GM12891 (cell line): ENCODE data around the gene COG5.

ENCODE experiments used
- DNase-seq: peaks from one replicate; pipeline ENCODE4 v3.0.0; 2011; ENCODE audit warnings: low spot score; ENCODE audit not compliant: insufficient read length
- FAIRE-seq: peaks from 2 replicates; lab custom pipeline; 2011; peaks lifted over from hg19 to GRCh38; lab: Jason Lieb, UNC
- PAX5 ChIP-seq: IDR thresholded peaks from 2 replicates; pipeline ENCODE4 v1.6.1; 2011; ENCODE audit warnings: low read length, moderate library complexity, mild to moderate bottlenecking; ENCODE audit not compliant: insufficient read depth, severe bottlenecking
- POLR2A ChIP-seq: IDR thresholded peaks from 2 replicates; pipeline ENCODE4 v1.6.1; 2011; ENCODE audit warnings: low read depth, low read length, control low read depth
- POLR2AphosphoS5 ChIP-seq: IDR thresholded peaks from 2 replicates; pipeline ENCODE4 v1.6.1; 2011; ENCODE audit warnings: low read depth, low read length, control low read depth
- POU2F2 ChIP-seq: IDR thresholded peaks from 2 replicates; pipeline ENCODE4 v1.6.1; 2011; ENCODE audit warnings: low read depth, mild to moderate bottlenecking, control low read depth, low read length, moderate library complexity
- SPI1 ChIP-seq: IDR thresholded peaks from 2 replicates; pipeline ENCODE4 v1.6.1; 2011; ENCODE audit warnings: low read depth, low read length, control low read depth
- TAF1 ChIP-seq: IDR thresholded peaks from 2 replicates; pipeline ENCODE4 v1.6.1; 2011; ENCODE audit warnings: low read depth, low read length, control low read depth

Gene COG5

DNA sequence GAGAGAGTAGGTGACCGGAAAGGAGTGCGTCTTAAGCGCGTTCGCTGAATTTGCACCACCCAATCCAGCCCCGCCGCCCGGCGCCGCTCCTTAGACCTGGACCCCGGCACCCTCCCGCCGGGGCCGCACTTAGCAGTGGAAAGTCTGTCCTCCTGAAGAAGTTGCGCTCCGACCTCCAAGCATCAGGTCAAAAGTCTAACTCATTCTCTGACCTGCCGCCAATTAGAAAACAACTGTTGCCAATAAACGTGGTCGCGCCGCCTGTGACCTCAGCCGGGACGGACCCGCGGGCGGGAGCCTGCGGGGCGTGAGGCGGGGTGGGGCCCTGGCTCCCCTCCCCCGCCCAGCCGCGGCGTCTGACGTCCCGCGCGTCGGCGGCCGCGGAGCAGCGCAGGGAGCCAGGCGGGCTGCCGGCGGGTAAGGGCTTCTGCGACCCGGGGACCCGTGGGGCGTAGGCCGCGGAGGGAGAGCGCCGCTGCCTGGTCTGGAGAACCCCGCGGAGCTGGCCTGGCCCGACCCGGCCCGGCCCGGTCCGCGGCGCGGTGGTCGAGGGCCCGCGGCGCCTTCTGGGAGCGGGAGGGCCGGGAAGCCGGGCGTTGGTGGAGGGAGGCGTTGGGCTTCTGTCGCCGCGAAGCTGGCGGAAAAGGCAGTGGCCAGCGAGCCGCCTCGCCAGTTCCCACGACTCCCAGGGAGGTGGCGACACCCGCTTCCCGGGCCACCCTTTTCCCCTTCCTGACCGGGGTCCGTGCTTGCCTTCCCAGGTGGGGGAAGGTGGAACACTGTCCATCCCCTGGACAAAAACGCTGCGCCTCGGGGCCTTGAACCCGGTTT, 16.4 kb upstream of the COG5 start, which contains the start of gene BCAP29:
Gene BCAP29 (plus strand): TSS at position 362 of the 831 bp plus-strand sequence. CDS start 527 bp downstream, outside the sequence.
- TF ChIP-seq POU2F2 (no peak), TAF1 (no peak; the same call in 1 of the 2 replicates), POLR2A (peak; percentile 63; the same call in 1 of the 2 replicates), POLR2AphosphoS5 (peak; percentile 56; the same call in 1 of the 2 replicates), PAX5 (no peak), SPI1 (no peak)
- DNase-seq (peak; percentile 74), FAIRE-seq (peak; percentile 90)

DNA sequence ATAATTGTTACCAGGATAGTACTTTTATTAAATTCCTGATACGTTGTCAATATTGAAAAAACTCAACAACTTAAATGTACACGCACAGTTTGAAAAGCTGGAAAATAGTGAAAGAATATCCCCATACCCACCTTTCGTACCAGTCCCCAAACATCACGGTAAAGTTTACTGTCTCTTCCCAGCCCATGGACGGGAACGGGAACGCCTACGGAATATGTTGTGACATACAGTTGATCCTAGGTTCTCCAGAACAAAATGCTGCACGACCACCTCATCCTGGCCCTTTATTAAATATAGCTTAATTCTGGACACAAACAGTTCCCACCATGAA, 15.8 kb upstream of the COG5 start:
- TF ChIP-seq POLR2AphosphoS5 (no peak), TAF1 (no peak), POU2F2 (no peak), SPI1 (no peak), POLR2A (no peak), PAX5 (no peak)
- DNase-seq: no peak
- no peak for FAIRE-seq

GRCh38 chr7:107573537-107573936, 9.8 kb upstream of the COG5 start:
- no peak for FAIRE-seq
- DNase-seq: no peak
- TF ChIP-seq POU2F2 (no peak), PAX5 (no peak), POLR2A (no peak), SPI1 (no peak), TAF1 (no peak), POLR2AphosphoS5 (no peak)

- DNase-seq: no peak
- no peak for FAIRE-seq
- TF ChIP-seq TAF1: no peak
- no peak for TF ChIP-seq POLR2A
- TF ChIP-seq PAX5: no peak
- no peak for TF ChIP-seq SPI1
- TF ChIP-seq POLR2AphosphoS5: no peak
- TF ChIP-seq POU2F2: no peak
Measured at GRCh38 chr7:107570298-107570697, 6.6 kb upstream of the COG5 start.

GRCh38 chr7:107564553-107565298, 1.0 kb upstream of the COG5 start:
- peak; percentile 66 for FAIRE-seq
- TF ChIP-seq SPI1 (no peak), POLR2AphosphoS5 (no peak), POLR2A (no peak), POU2F2 (no peak), PAX5 (no peak), TAF1 (no peak)
- DNase-seq: no peak

GRCh38 chr7:107563081-107563774, 492 bp downstream of the COG5 start:
- TF ChIP-seq SPI1 (no peak), PAX5 (no peak), POU2F2 (no peak), TAF1 (no peak), POLR2A (no peak), POLR2AphosphoS5 (no peak)
- DNase-seq: peak; percentile 18
- no peak for FAIRE-seq

GRCh38 chr7:107560898-107561516, 2.7 kb downstream of the COG5 start:
- DNase-seq (no peak), FAIRE-seq (no peak)
- TF ChIP-seq POLR2A: no peak
- TF ChIP-seq TAF1: no peak
- TF ChIP-seq POLR2AphosphoS5: no peak
- no peak for TF ChIP-seq PAX5
- TF ChIP-seq POU2F2: no peak
- no peak for TF ChIP-seq SPI1

GRCh38 chr7:107559864-107560263, 3.9 kb downstream of the COG5 start:
- no peak for FAIRE-seq
- TF ChIP-seq TAF1 (no peak), POLR2A (no peak), PAX5 (no peak), POLR2AphosphoS5 (no peak), SPI1 (no peak), POU2F2 (no peak)
- no peak for DNase-seq
